Stomach smooth muscle (tissue), 2 donors: ENCODE results near the gene FAM53B.

ENCODE experiments used
- H3K27ac ChIP-seq: one replicate; pipeline ENCODE4 v1.7.0; 2013; ENCODE audit warnings: mild to moderate bottlenecking, low read length, inconsistent platforms
- H3K27me3 ChIP-seq, 2 donors: one replicate each; pipeline ENCODE4 v1.7.0; 2013; ENCODE audit warnings: low read length in 2 of 2; ENCODE audit not compliant: insufficient read depth in 2 of 2, control insufficient read depth in 1 of 2
- H3K36me3 ChIP-seq, 2 donors: one replicate each; pipeline ENCODE4 v1.7.0; 2013; ENCODE audit warnings: low read length in 2 of 2; ENCODE audit not compliant: control insufficient read depth in 2 of 2, insufficient read depth in 2 of 2
- H3K4me1 ChIP-seq: one replicate; pipeline ENCODE4 v1.7.0; 2013; ENCODE audit warnings: low read length; ENCODE audit not compliant: control insufficient read depth, insufficient read depth
- H3K4me3 ChIP-seq, 2 donors: one replicate each; pipeline ENCODE4 v1.7.0; 2013; ENCODE audit warnings: low read length in 2 of 2
- H3K9ac ChIP-seq, 2 donors: one replicate each; pipeline ENCODE4 v1.7.0; 2013; ENCODE audit warnings: low read length in 2 of 2, mild to moderate bottlenecking in 1 of 2
- H3K9me3 ChIP-seq, 2 donors: one replicate each; pipeline ENCODE4 v1.7.0; 2013; ENCODE audit warnings: low read length in 2 of 2; ENCODE audit not compliant: control insufficient read depth in 2 of 2
- donor health status: healthy.
- donor health status: Pancreatic carcinoma.

Gene FAM53B

DNA sequence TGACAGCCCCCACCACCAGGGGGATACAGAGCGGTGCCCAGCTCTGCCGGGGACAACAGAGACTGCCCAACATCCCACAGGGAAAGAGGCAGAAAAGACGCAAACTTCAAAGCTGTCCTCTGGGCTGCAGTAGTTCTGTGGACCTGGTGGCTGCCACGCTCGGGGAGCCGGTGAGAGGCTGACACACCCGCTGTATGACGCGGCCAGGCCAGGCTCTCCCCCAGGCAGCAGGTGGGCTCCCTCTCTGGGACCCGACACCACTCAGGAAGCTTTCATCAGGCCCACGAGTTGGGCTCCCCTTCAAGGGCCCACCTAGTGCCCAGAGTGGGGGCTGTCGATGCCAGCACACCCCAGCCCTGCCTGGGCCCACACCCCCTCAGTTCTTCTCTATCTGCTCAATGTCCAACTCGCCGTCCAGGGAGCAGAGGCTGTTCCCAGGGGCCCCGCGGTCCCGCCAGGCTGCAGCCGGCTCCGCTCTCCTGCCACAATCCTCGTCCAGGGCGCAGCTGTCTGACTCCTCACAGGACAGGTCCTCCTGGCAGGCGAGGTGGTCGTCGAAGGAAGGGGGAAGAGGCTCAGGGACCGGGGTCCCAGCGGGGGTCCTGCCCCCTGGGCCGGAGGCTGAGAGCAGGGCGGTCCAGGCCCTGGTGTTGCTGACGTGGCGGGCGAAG, 121.2 kb downstream of the FAM53B start:
- Histone ChIP-seq H3K4me3 (no peak overlapping the region), H3K27me3 (no peaks in the 10 kb centered on the region), H3K36me3 (peaks cover 0 to 2% of the 10 kb centered on the region in 2 donors), H3K9ac (no peak overlapping the region), H3K27ac (no peak overlapping the region), H3K4me1 (peaks cover 34% of the 10 kb centered on the region), H3K9me3 (no peaks in the 10 kb centered on the region)

DNA sequence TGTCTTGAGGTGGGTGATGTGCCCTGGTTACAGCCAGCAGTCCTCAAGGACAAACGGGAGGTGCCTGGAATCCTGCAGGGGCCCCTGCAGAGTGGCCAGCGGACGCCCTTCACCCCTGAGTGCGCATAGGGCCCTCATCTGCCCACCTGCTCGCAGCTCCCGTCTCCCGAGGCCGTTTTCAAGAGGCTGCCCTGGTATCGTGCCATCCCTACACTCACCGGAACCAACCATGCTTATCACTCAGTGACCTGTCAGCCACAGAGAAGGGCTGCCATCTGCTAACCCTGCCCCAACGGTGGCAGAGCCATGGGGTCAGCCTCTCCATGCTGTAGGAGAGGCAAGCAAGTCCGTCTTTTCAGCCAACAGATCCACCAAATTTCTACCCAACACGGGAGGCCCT, 122.0 kb downstream of the FAM53B start:
- H3K9ac ChIP-seq = no peak overlapping the region
- H3K9me3 ChIP-seq = no peaks in the 10 kb centered on the region
- H3K4me3 ChIP-seq = no peak overlapping the region
- H3K4me1 ChIP-seq = peaks cover 28% of the 10 kb centered on the region
- H3K36me3 ChIP-seq = peaks cover 0 to 5% of the 10 kb centered on the region in 2 donors
- H3K27me3 ChIP-seq = no peaks in the 10 kb centered on the region
- H3K27ac ChIP-seq = no peak overlapping the region

DNA sequence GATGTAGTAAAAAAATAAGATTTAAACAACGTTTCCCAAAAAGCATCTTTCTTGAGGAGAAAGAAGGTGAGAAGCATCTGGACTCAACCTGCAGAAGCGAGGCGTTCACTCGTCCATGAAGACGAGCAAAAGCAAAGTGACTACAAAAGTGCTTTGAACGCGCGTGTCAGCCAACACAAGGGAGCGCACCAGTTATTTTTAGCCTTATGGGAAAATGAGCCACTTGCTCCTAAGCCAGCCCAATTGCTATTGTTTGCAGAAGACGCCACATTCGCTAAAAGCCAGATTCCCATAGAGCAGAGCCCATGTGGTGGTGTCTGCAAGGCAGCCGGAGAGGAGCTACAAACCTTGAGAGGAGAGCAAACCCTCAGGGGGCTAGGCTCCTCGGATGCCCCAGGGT, 122.5 kb downstream of the FAM53B start:
- Histone ChIP-seq H3K9ac (no peak overlapping the region), H3K4me3 (peak overlapping the region in 1 of 2 donors; percentile 34), H3K4me1 (peaks cover 26% of the 10 kb centered on the region), H3K36me3 (peaks cover 0 to 5% of the 10 kb centered on the region in 2 donors), H3K27ac (no peak overlapping the region), H3K9me3 (no peaks in the 10 kb centered on the region), H3K27me3 (no peaks in the 10 kb centered on the region)

DNA sequence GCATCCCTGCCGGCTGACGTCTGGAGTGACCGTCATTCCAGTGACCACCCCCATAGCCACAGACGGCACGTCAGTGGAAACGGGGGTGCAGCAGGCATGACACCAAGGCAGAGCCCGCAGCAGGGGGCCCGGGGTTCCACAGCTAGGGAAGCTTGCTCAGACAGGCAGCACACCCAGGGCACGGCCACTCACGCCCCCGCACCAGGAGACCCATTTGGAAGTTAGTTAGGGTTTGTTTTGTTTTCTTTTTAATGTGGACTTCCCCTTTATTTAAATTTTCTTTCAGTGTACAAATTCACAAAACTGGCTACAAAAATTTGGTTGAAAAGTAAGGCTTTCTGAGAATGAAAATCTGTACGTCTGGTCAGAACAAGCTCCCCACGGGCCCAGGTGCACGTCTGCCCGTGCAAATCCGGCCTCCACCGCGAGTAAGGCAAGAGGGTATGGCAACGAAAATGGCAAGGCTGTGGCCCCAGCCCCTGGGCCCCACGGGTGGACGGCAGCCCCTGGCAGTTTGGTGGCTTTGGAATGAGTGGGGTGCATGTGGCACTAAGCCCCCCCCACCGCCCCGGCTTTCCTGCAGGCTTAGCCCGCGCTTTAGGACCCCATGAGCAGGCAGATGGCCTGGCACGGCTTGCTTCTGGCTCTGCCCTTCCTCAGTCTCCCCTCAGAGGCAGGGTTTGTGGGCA, 124.2 kb downstream of the FAM53B start:
- peaks cover 0 to 5% of the 10 kb centered on the region in 2 donors for H3K36me3 ChIP-seq
- no peak overlapping the region for H3K27ac ChIP-seq
- peaks cover 20% of the 10 kb centered on the region for H3K4me1 ChIP-seq
- H3K27me3 ChIP-seq = no peaks in the 10 kb centered on the region
- no peak overlapping the region for H3K9ac ChIP-seq
- H3K9me3 ChIP-seq = no peaks in the 10 kb centered on the region
- no peak overlapping the region for H3K4me3 ChIP-seq

DNA sequence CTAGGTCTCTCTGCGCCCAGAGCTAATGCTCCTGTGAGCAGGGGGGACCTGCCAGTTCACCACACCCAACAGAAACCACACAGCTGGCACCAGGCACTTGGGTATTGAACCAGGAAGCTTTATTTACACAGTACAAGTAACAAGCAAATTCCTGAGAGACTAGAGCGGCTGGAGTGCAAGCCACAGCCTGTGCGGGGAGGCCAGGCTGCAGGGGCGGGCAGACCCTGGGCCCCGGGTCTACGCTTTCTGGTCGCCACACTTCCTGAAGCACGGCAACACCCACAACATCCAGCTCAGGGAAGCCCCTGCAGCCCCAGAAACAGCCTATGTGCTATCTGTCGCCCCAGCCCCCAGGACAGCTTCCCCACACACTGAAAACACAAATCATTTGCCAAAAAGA, 125.0 kb downstream of the FAM53B start:
- peaks cover 0 to 5% of the 10 kb centered on the region in 2 donors for H3K36me3 ChIP-seq
- H3K4me1 ChIP-seq = peaks cover 15% of the 10 kb centered on the region
- H3K9me3 ChIP-seq = no peaks in the 10 kb centered on the region
- no peak overlapping the region for H3K4me3 ChIP-seq
- no peak overlapping the region for H3K9ac ChIP-seq
- no peaks in the 10 kb centered on the region for H3K27me3 ChIP-seq
- H3K27ac ChIP-seq = no peak overlapping the region

DNA sequence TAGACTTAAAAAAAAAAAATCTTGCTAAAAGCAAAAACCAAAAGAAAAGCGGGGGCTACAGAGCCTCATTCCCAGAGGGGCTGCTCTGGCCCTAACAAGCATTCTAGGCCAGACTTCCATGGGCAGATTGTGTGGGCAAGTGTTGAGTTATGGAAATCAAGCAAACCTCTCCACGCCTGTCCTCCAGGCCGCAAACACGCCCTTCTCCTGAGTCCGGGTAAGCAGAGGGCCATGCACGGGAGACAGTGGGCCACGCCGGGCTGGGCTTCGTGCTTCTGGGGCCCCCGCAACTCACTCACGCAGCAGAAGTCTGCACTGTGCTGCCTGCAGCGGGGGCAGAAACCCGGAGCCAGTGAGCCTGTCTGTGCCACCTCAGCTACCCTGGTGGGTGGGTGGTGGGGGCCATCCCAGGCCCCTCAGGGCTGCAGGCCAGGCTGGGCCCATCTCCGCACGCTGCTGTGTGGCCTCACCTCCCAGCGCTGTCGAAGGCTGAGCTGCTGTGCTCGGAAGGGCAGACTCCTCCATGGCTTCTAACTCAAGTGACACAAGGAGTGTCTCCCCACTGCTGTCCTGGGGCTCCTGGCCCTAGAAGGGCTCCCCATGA, 125.6 kb downstream of the FAM53B start:
- no peaks in the 10 kb centered on the region for H3K27me3 ChIP-seq
- H3K9ac ChIP-seq = no peak overlapping the region
- H3K4me3 ChIP-seq = no peak overlapping the region
- no peaks in the 10 kb centered on the region for H3K9me3 ChIP-seq
- peaks cover 21% of the 10 kb centered on the region for H3K4me1 ChIP-seq
- no peak overlapping the region for H3K27ac ChIP-seq
- H3K36me3 ChIP-seq = peaks cover 0 to 5% of the 10 kb centered on the region in 2 donors

DNA sequence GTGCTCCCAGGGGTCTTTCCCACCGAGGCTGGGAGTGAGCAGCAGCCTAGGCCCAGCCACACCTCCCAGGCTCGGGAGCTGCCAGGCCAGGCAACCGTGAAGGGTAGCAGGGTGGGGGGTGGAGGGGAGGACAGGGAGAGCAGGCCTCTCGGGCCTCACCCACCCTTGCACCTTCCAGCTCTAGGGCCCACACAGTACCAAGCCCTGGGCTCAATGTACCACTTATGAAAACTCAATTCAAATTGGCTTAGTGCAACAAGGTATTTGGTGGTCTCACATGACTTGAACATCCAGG, 127.4 kb downstream of the FAM53B start:
- Histone ChIP-seq H3K9me3 (no peaks in the 10 kb centered on the region), H3K9ac (no peak overlapping the region), H3K4me3 (no peak overlapping the region), H3K4me1 (peaks cover 20% of the 10 kb centered on the region), H3K36me3 (peaks cover 0 to 5% of the 10 kb centered on the region in 2 donors), H3K27me3 (no peaks in the 10 kb centered on the region), H3K27ac (no peak overlapping the region)

DNA sequence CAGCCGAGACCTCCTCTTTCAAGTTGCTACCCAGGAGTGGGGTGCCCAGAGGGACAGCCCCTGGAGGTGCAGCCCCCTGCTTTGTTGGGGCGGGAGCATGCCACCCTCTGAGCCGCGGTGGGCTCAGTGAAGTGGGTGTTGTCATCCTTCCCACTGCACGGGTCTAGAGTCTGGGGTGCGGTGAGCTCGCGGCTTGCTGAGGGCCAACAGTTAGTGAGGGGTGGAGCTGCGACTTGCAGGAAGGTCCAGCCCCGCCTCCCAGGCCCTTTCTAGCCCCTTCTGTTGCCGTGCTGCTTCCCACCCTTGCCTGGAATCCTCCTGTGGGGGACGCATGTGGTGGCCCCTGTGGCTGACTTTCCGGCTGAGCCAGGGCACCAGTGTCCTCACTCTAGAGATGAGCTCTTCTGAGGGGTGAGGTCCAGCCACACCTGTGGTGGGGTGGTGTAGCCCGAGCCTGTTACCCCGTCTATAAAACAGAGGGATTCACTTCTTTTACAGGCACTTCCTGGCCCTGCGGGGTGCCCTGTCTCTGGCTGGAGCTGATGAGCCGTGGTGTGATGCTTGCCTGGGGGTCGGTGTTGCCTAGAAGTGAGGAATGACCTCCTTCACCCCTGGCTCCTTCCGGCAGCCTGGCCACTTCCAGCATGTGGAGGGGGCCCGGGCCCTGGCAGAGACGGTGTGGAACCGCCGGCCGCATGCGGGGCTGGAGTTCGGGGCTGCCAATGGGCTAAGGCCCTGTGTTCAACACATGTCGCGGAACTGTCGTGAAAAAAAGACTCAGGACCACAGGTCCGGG, 127.9 kb downstream of the FAM53B start:
- H3K4me3 ChIP-seq = no peak overlapping the region
- peaks cover 0 to 5% of the 10 kb centered on the region in 2 donors for H3K36me3 ChIP-seq
- H3K9ac ChIP-seq = no peak overlapping the region
- no peak overlapping the region for H3K27ac ChIP-seq
- no peaks in the 10 kb centered on the region for H3K9me3 ChIP-seq
- no peaks in the 10 kb centered on the region for H3K27me3 ChIP-seq
- peaks cover 18% of the 10 kb centered on the region for H3K4me1 ChIP-seq

DNA sequence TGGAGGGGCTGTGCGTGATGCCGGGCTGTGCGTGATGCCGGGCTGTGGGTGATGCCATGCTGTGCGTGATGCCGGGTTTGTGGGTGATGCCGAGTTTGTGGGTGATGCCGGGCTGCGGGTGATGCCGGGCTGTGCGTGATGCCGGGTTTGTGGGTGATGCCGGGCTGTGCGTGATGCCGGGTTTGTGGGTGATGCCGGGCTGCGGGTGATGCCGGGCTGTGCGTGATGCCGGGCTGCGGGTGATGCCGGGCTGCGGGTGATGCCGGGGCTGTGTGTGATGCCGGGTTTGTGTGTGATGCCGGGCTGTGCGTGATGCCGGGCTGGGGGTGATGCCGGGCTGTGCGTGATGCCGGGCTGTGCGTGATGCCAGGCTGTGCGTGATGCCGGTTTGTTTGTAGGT, 128.9 kb downstream of the FAM53B start:
- H3K9ac ChIP-seq = no peak overlapping the region
- H3K9me3 ChIP-seq = no peaks in the 10 kb centered on the region
- no peak overlapping the region for H3K4me3 ChIP-seq
- no peaks in the 10 kb centered on the region for H3K27me3 ChIP-seq
- H3K27ac ChIP-seq = no peak overlapping the region
- peaks cover 15% of the 10 kb centered on the region for H3K4me1 ChIP-seq
- H3K36me3 ChIP-seq = peaks cover 0 to 5% of the 10 kb centered on the region in 2 donors

DNA sequence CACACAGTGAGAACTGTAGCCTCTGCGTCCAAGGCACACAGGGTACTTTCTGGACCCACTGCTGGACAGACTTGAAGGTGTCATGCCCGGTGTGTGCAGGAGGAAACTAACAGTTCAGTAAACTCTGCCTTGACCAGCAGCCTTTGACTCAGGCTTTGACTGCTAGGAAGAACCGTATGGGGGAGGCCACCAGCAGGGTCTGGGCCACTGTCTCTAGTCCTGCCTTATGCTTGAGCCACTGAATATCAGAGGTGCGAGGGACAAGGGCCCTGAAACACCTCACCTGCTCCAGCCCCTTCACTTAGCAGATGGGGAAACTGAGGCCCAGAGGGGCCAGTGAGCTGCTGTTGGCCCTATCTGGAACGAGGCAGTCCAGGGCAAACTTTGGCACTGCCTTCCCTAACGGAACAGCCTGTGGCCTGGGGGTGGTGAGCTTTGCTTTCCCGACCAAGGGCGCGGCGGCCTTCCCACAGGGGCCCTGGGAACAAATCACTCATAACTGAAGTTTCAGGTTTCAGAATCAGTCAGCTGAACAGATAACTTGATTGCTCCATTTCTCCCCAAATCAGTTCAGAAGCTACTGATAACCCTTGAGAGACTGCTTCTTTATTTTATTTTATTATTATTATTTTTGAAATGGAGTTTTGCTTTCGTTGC, 130.0 kb downstream of the FAM53B start:
- Histone ChIP-seq H3K36me3 (peaks cover 0 to 5% of the 10 kb centered on the region in 2 donors), H3K4me3 (no peak overlapping the region), H3K27ac (peak overlapping the region; percentile 11), H3K9ac (no peak overlapping the region), H3K4me1 (peaks cover 14% of the 10 kb centered on the region), H3K27me3 (no peaks in the 10 kb centered on the region), H3K9me3 (no peaks in the 10 kb centered on the region)
